ENCODE measurements around the gene GABRR2.

- no peak for TF ChIP-seq POLR2AphosphoS5 (IDR thresholded peaks at IDR 0.05)
- TF ChIP-seq CTCF (IDR thresholded peaks at IDR 0.05), result no peak
Observed at GRCh38 chr6:89275900-89276299, 39.2 kb downstream of the GABRR2 start.

Data from prostate gland (tissue), 2 donors.